NCI-H524 treated with DMSO at 0.1 percent for 48 hours (cell line): ENCODE measurements around the gene FPR1.

ENCODE experiments used
- DNase-seq: peaks from one replicate; lab custom pipeline; 2025; lab: John Stamatoyannopoulos, UW

The FPR1 gene

DNA sequence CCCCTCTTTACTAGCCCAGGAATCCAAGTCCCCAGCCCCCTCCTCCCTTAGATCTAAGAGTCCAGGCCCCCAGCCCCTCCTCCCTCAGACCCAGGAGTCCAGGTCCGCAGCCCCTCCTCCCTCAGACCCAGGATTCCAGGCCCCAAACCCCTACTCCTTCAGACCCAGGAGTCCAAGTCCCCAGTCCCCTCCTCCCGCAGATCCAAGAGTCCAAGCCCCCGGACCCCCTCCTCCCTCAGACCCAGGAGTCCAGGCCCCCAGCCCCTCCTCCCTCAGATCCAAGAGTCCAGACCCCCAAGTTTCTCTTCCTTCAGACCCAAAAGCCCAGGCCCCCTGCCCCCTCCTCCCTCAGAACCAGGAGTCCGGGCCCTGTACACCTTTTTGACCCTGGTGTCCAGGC lies 47.1 kb downstream of the FPR1 start:
- DNase-seq: no peak

DNA sequence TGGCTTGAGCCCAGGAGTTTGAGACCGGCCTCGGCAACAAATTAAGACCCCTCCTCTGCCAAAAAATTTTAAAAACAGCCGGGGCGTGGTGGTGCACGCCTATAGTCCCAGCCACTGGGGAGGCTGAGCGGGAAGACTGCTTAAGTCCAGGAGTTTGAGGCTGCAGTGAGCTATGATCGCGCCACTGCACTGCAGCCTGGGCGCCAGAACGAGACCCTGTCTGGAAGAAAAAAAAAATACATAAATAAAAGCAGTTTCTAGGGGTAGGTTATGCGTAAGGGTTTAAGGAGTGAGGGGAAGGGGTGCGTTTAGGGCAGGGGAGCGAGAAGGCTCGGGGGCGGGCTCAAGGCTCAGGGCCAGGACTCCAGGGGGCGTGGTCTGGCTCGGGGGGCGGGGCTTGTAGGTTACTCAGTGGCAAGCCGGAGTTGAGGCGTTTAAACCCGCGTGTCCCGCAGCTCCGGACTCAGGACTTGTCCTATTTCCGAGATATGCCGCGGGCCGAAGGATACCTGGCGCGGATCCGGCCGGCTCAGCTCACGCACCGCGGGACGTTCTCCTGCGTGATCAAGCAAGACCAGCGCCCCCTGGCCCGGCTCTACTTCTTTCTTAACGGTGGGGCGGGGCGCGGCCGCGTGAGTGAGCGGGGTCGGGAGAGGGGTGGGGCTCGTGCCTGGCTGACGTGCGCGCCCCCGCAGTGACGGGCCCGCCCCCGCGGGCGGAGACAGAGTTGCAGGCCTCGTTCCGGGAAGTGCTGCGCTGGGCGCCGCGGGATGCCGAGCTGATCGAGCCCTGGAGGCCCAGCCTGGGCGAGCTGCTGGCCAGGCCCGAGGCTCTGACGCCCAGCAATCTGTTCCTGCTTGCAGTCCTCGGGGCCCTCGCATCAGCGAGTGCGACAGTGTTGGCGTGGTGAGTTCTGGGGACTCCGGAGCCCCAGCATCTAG lies 47.8 kb downstream of the FPR1 start:
- no peak for DNase-seq

DNA sequence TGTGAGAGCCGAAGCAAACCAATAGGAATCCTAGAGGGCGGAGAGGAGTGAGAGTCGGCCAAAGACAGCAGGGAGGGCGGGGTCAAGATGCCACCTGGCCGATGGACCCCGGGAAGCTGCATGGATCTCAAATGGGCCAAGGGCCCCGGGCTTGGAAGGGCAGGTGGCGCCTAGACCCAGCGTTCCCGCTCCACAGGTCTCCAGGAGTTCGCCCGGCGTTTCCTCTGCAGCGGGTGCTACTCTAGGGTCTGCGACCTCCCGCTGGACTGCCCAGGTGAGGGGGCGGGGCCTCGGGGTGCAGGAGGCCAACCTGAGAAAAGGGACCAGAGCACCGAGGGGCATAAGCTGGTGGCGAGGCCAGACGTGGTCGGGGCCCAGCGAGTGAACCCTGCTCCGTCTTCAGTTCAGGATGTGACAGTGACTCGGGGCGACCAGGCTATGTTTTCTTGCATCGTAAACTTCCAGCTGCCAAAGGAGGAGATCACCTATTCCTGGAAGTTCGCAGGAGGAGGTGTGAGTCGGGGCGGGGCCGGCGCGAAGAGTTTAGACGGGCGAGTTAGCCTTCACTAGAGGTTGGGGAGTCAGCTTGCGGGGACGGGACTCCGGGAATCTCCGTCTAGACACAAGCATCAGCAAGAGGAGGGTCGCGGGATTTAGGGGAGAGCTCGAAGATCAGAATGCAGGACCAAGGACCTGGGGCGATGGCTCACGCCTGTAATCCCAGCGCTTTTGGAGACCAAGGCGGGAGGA lies 48.7 kb downstream of the FPR1 start:
- no peak for DNase-seq

DNA sequence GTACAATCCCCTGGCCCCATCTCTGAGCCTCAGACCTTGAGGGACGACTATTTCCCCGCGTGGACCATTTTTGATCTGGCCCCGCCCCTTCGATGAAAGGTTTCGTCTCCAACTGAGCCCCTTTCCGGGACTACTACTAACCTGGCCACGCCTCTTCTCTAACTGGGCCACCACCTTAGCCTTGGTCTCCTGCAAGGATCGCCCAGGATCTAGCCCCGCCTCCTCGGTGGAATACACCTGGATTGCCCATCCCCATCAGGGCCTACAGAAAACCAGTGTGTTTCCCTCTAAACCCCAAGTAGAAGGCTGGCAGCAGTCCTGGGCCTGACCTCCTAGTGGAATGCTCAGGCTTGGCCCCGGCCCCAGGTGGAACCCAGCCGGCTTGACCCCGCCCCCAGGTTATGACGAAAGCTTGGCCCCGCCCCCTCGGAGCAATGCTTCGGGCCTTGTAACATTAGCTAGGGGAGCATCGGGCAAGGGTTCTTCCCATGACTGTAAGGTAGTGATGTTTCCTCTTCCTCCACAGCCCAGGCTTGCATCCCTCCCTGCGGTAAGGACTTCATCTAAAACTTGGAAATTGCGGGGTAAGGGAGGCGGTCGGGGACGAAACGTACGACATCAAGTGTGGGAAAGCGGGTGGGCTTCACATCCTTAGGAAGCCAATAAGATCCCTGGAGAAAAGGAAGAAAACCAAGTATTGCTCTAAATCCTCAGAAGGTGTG lies 49.4 kb downstream of the FPR1 start:
- no peak for DNase-seq

DNA sequence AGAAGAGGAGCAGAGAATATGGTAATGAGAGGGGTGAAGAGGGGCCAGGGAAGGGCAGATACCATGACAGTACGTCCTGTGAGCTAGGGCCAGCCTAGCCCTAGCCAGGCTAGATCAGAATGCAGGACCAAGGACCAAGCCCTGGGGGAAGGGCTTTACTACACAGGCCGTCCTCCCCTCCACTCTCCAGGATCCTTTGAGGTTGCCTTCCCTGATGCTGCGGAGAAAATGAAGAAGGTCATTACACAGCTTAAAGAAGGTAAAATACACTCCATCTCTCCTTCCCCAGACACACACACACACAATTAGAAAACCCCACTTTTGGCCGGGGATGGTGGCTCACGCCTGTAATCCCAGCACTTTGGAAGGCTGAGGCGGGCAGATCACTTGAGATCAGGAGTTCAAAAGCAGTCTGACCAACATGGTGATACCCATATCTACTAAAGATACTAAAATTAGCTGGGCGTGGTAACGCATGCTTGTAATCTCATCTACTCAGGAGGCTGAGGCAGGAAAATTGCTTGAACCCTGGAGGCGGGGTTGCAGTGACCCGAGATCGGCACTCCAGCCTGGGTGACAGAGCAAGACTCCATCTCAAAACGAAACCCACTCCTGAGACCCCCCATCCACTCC lies 50.1 kb downstream of the FPR1 start:
- no peak for DNase-seq

DNA sequence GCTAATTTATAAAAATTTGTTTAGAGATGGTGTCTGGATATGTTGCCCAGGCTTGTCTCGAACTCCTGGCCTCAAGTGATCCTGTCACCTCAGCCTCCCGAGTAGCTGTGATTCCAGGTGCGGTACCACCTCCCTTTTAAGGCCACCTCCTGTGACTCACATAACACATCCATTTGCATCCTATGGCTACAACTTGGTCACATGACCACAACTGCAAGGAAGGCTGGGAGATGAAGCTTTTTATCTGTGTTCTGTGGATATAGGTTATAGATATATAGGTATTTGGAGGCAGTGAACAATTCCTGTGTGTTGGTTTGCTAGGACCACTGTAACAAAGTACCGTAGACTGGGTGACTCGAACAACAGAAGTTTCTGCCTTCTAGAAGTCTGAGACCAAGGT lies 52.5 kb downstream of the FPR1 start:
- no peak for DNase-seq

DNA sequence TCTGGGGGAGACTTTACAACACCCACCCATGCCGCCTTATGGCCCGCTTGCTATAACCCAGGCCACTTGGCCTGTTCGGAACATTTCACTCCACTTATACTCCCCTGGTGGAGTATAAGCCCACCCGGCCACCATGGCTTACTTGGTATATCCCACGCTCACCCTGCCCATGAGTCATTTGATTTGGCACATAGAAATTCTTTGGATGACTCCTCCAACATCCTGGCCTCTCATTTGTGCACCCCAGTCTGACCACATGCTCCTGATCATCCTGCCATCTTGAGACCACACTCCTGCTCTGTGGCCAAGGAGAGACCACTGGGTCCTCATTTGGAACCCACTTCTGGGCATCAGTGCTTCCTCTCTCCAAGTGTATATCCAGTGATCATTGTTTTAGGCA lies 53.4 kb downstream of the FPR1 start:
- DNase-seq: no peak

DNA sequence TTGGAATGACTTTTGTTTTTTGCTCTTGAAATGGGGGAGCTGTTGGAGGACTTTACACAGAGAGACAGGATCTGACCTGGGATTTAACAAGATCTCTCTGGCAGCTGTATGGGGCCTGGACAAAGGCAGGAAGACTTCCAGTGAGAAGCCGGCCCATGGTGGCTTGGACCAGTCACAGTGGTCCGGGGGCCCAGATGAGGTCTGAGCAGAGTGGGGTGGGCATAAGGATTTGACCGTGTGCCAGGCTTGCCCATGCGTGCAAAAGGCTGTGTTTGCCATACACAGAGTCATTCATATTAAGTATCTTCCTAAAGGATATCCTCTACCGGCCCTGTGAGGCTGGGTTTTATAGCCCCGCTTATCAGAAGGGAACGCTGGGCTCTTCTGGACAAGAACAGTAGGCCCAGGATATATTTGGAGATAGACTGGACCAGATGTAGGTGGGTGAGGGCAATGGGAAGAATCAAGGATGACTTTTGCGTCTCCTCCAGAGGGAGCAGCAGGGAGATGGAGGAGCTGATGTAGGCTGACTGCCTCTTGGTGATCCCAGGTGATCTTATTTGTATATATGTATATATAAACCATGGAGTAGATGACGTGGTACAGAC lies 54.4 kb downstream of the FPR1 start:
- DNase-seq: no peak

DNA sequence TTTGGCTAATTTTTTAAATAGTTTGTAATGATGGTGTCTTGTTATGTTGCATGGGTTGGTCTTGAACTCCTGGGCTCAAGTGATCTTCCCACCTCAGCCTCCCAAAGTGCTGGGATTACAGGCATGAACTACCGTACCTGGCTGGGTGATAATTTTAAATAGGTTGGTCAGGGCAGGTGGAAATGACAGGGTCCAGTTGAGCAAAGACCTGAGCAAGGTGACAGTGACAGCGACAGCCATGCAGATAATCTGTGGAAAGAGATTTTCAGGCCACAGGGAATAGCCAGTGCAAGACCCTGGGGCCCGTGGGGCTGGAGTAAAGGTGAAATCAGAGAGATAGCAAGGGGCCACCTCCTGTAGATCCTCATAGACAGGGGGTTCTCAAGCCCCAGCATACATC lies 55.1 kb downstream of the FPR1 start:
- no peak for DNase-seq
